Measurements from ENCODE around the gene MESP1.

The MESP1 gene

DNA sequence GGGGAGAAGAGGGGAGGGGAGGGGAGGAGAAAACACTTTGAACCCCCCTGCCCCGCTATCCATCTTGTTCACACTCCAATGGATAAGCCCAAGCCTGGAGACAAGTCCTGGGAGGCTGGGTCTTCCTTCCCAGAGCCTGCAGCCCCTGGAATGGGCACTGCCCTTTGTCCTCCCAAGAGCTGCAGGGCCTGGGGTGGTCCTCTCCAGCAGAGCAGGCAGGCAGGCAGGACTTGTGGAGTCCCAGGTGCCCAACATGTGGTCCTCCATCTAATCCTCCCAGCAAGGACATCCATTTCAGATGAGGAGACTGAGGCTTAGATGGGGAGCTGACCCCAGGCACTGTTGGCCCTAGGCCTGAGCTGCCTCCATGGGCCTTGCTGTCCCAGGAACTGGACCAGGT, 14.6 kb upstream of the MESP1 start:
- Histone ChIP-seq H3K4me1 (ENCODE audit: control insufficient read depth, low read length) (no peaks in the 10 kb centered on the region), H3K79me2 (ENCODE audit: control insufficient read depth, low read length) (no peaks in the 10 kb centered on the region), H3K27me3 (ENCODE audit: control insufficient read depth, low read length) (no peaks in the 10 kb centered on the region), H3K36me3 (ENCODE audit: control insufficient read depth, low read length) (no peaks in the 10 kb centered on the region), H3K9me2 (replicated peaks; ENCODE audit: control insufficient read depth, low read length) (no peaks in the 10 kb centered on the region), H3K4me2 (ENCODE audit: low read length) (no peak overlapping the region), H3F3A (ENCODE audit: control insufficient read depth, insufficient read depth) (no peaks in the 10 kb centered on the region), H4K20me1 (ENCODE audit: control insufficient read depth, insufficient read depth, low read depth, low read length) (no peaks in the 10 kb centered on the region), H3K4me3 (ENCODE audit: low read length) (no peak overlapping the region), H3K9me3 (ENCODE audit: control insufficient read depth, insufficient read depth, low read length) (no peaks in the 10 kb centered on the region), H3K27ac (ENCODE audit: low read depth, low read length) (no peak overlapping the region)
- TF ChIP-seq, protein P1, sequence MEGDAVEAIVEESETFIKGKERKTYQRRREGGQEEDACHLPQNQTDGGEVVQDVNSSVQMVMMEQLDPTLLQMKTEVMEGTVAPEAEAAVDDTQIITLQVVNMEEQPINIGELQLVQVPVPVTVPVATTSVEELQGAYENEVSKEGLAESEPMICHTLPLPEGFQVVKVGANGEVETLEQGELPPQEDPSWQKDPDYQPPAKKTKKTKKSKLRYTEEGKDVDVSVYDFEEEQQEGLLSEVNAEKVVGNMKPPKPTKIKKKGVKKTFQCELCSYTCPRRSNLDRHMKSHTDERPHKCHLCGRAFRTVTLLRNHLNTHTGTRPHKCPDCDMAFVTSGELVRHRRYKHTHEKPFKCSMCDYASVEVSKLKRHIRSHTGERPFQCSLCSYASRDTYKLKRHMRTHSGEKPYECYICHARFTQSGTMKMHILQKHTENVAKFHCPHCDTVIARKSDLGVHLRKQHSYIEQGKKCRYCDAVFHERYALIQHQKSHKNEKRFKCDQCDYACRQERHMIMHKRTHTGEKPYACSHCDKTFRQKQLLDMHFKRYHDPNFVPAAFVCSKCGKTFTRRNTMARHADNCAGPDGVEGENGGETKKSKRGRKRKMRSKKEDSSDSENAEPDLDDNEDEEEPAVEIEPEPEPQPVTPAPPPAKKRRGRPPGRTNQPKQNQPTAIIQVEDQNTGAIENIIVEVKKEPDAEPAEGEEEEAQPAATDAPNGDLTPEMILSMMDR (IDR thresholded peaks at IDR 0.05; ENCODE audit: low read depth, low read length, poor library complexity, severe bottlenecking) = no peak
- TF ChIP-seq EZH2phosphoT487 (IDR thresholded peaks at IDR 0.05; ENCODE audit: borderline replicate concordance, low read length) = no peak

DNA sequence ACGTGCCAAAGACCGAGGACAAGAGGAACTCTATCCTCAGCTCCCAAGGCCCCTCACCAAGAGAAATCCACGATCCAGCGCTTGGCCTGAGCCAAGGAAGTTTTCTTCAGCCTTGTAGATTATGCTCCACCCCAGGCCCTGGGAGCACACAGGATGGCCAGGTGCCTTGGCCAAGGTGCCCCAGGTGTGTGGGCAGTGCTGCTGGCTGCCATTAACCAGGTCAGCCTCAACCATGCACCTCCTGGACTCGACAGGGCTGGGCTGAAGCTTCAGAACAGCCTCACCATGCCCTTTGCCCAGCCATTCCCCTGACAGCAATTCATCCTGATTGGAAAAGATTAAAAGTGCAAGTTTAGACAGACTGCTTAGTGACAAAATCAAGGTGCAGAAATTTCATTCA, 10.9 kb upstream of the MESP1 start:
- H3F3A ChIP-seq (ENCODE audit: control insufficient read depth, insufficient read depth) = no peaks in the 10 kb centered on the region
- no peaks in the 10 kb centered on the region for H3K27me3 ChIP-seq (ENCODE audit: control insufficient read depth, low read length)
- no peaks in the 10 kb centered on the region for H3K4me1 ChIP-seq (ENCODE audit: control insufficient read depth, low read length)
- no peaks in the 10 kb centered on the region for H3K9me2 ChIP-seq (replicated peaks; ENCODE audit: control insufficient read depth, low read length)
- TF ChIP-seq, protein P1 (IDR thresholded peaks at IDR 0.05; ENCODE audit: low read depth, low read length, poor library complexity, severe bottlenecking) = no peak
- no peak for TF ChIP-seq EZH2phosphoT487 (IDR thresholded peaks at IDR 0.05; ENCODE audit: borderline replicate concordance, low read length)
- H3K4me3 ChIP-seq (ENCODE audit: low read length) = no peak overlapping the region
- no peaks in the 10 kb centered on the region for H4K20me1 ChIP-seq (ENCODE audit: control insufficient read depth, insufficient read depth, low read depth, low read length)
- H3K27ac ChIP-seq (ENCODE audit: low read depth, low read length) = no peak overlapping the region
- H3K79me2 ChIP-seq (ENCODE audit: control insufficient read depth, low read length) = no peaks in the 10 kb centered on the region
- H3K36me3 ChIP-seq (ENCODE audit: control insufficient read depth, low read length) = no peaks in the 10 kb centered on the region
- H3K4me2 ChIP-seq (ENCODE audit: low read length) = no peak overlapping the region
- H3K9me3 ChIP-seq (ENCODE audit: control insufficient read depth, insufficient read depth, low read length) = no peaks in the 10 kb centered on the region

DNA sequence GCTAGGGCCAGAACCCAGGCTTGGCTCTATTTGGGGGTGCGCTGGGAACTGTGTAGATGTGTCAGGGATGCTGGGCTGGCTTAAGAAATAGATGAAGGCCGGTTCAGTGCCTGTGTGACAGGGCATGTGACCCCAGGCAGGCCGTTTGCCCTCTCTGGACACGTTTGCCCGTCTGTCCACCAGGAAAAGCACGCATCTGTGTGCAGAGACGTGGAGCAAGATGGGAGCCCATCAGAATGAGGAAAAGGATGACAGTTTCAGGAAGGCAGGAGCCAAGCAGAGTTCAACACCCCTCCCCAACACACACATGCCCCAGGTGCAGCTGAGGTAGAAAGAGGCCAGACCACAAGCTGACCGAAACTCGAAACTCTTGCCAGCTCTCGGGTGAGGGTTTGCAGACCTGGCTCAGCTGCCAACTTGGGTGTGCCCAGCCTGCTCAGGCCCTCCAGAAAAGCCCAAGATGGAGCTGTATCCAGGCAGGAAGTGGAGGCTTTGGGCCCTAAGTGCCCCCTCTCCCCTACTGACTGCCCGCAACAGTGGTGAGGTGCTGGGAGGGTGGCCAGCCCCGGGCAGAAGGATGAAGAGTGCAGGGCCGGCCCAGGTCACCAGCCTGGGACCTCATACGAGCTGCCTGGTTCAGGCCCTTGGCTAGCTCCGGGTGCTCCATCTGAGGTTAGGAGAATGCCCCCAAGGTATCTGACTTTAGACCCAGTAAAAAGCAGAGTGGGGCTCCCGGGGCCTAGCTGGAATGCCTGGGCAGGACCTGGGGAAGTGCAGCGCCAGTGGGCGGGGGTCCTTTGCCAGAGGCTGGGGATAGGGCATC, 10.2 kb upstream of the MESP1 start:
- Histone ChIP-seq H3K9me3 (ENCODE audit: control insufficient read depth, insufficient read depth, low read length) (no peaks in the 10 kb centered on the region), H3F3A (ENCODE audit: control insufficient read depth, insufficient read depth) (no peaks in the 10 kb centered on the region), H4K20me1 (ENCODE audit: control insufficient read depth, insufficient read depth, low read depth, low read length) (no peaks in the 10 kb centered on the region), H3K4me1 (ENCODE audit: control insufficient read depth, low read length) (no peaks in the 10 kb centered on the region), H3K9me2 (replicated peaks; ENCODE audit: control insufficient read depth, low read length) (no peaks in the 10 kb centered on the region), H3K27me3 (ENCODE audit: control insufficient read depth, low read length) (no peaks in the 10 kb centered on the region), H3K27ac (ENCODE audit: low read depth, low read length) (no peak overlapping the region), H3K4me3 (ENCODE audit: low read length) (no peak overlapping the region), H3K4me2 (ENCODE audit: low read length) (no peak overlapping the region), H3K79me2 (ENCODE audit: control insufficient read depth, low read length) (no peaks in the 10 kb centered on the region), H3K36me3 (ENCODE audit: control insufficient read depth, low read length) (no peaks in the 10 kb centered on the region)
- TF ChIP-seq, protein P1 (IDR thresholded peaks at IDR 0.05; ENCODE audit: low read depth, low read length, poor library complexity, severe bottlenecking) = peak; percentile 36
- TF ChIP-seq EZH2phosphoT487 (IDR thresholded peaks at IDR 0.05; ENCODE audit: borderline replicate concordance, low read length) = no peak
